Measurements from ENCODE around the gene LLGL2.
A peak's percentile ranks its signal among the peaks of the same experiment; 100 is the strongest.

The LLGL2 gene

GRCh38 chr17:75521290-75521689 is 4.2 kb upstream of the LLGL2 start:
- no peak for TF ChIP-seq CTCF (IDR thresholded peaks at IDR 0.05; ENCODE audit: insufficient read depth, low read length, missing control alignments)
- DNase-seq (ENCODE audit: low read depth, low spot score), result no peak
- no peak overlapping the region for H3K4me3 ChIP-seq (ENCODE audit: low read depth, low read length)
- ChIA-PET POLR2A (no interaction called here), CTCF (interaction anchor here (0.6 to 1.9 kb wide), 2 partner anchors 34 to 227 kb away, joined by 5 to 7 read pairs; no protein-coding TSS in a partner anchor)

- no peak for TF ChIP-seq CTCF (IDR thresholded peaks at IDR 0.05; ENCODE audit: insufficient read depth, low read length, missing control alignments)
- CTCF ChIA-PET, result interaction anchor here (1.3 to 1.9 kb wide), 2 partner anchors 226 to 232 kb away, joined by 4 to 7 read pairs; no protein-coding TSS in a partner anchor
- no peak overlapping the region for H3K4me3 ChIP-seq (ENCODE audit: low read depth, low read length)
- DNase-seq (ENCODE audit: low read depth, low spot score), result no peak
- POLR2A ChIA-PET, result no interaction called here
Measured at GRCh38 chr17:75521951-75522727, 3.4 kb upstream of the LLGL2 start.

- ChIA-PET POLR2A (no interaction called here), CTCF (interaction anchor here (1.1 to 1.4 kb wide), 3 partner anchors 42 to 109 kb away, joined by 3 to 5 read pairs (median 4); partner anchors contain the start of gene SMIM5)
- no peak overlapping the region for H3K4me3 ChIP-seq (ENCODE audit: low read depth, low read length)
- no peak for DNase-seq (ENCODE audit: low read depth, low spot score)
- TF ChIP-seq CTCF (IDR thresholded peaks at IDR 0.05; ENCODE audit: insufficient read depth, low read length, missing control alignments), result no peak
Measured at GRCh38 chr17:75523647-75524046, 1.9 kb upstream of the LLGL2 start.

GRCh38 chr17:75524269-75524969 is 1.1 kb upstream of the LLGL2 start:
- no peak for DNase-seq (ENCODE audit: low read depth, low spot score)
- TF ChIP-seq CTCF (IDR thresholded peaks at IDR 0.05; ENCODE audit: insufficient read depth, low read length, missing control alignments), result no peak
- no peak overlapping the region; the same call in 1 of the 2 replicates for H3K4me3 ChIP-seq (ENCODE audit: low read depth, low read length)
- CTCF ChIA-PET, result interaction anchor here (1.0 to 1.4 kb wide), 7 partner anchors 8 to 225 kb away, joined by 3 to 5 read pairs (median 4); partner anchors contain the start of genes SMIM5 and TSEN54
- POLR2A ChIA-PET, result no interaction called here

- no peak for DNase-seq (ENCODE audit: low read depth, low spot score)
- CTCF ChIA-PET, result interaction anchor here (1.0 to 1.9 kb wide), 5 partner anchors 9 to 223 kb away, joined by 3 to 9 read pairs (median 4); partner anchors contain the start of gene TSEN54
- no peak for TF ChIP-seq CTCF (IDR thresholded peaks at IDR 0.05; ENCODE audit: insufficient read depth, low read length, missing control alignments)
- H3K4me3 ChIP-seq (ENCODE audit: low read depth, low read length), result peak overlapping the region; percentile 51
- POLR2A ChIA-PET, result interaction anchor here (0.6 to 0.9 kb wide), 2 partner anchors 10 to 99 kb away, joined by 3 to 4 read pairs; partner anchors contain the start of gene TSEN54
Measured at GRCh38 chr17:75525806-75526554, 483 bp downstream of the LLGL2 start.
